Fibroblast of pulmonary artery (primary cell): ENCODE data around the gene TMEM121B.

Experiments
- DNase-seq: peaks from one replicate; pipeline ENCODE4 v3.0.0-alpha.2; 2010; ENCODE audit warnings: low read depth
- H3K4me3 ChIP-seq: replicated peaks from 2 replicates; pipeline ENCODE4 v1.5.1; 2011; ENCODE audit warnings: low read depth, mild to moderate bottlenecking, control low read depth, low read length, moderate library complexity
- CTCF ChIP-seq: IDR thresholded peaks from 2 replicates; pipeline ENCODE4 v1.5.1; 2011; ENCODE audit warnings: mild to moderate bottlenecking, control low read depth, low read length, inconsistent platforms; ENCODE audit errors: missing control alignments

Gene TMEM121B

GRCh38 chr22:17085277-17086181 is 35.6 kb downstream of the TMEM121B start:
- no peak for TF ChIP-seq CTCF
- H3K4me3 ChIP-seq = peak overlapping the region; percentile 81
- no peak for DNase-seq

- peak within 1 kb of the TSS; percentile 81 for H3K4me3 ChIP-seq
- TF ChIP-seq CTCF = no peak
- peak; percentile 85 for DNase-seq
These were observed 36.4 kb downstream of the TMEM121B start, which contains the start of gene IL17RA for GRCh38 chr22:17084554-17085276. IL17RA (plus strand) TSS chr22:17085000; CDS start chr22:17085092, 92 bp downstream.

GRCh38 chr22:17083811-17084441 is 37.2 kb downstream of the TMEM121B start:
- no peak for DNase-seq
- TF ChIP-seq CTCF = no peak
- H3K4me3 ChIP-seq = peak overlapping the region; percentile 81

GRCh38 chr22:17083255-17083654 is 37.9 kb downstream of the TMEM121B start:
- TF ChIP-seq CTCF = no peak
- DNase-seq = no peak
- no peak overlapping the region for H3K4me3 ChIP-seq

GRCh38 chr22:17079572-17079971 is 41.6 kb downstream of the TMEM121B start:
- no peak for DNase-seq
- H3K4me3 ChIP-seq = no peak overlapping the region
- no peak for TF ChIP-seq CTCF

GRCh38 chr22:17077255-17077654 is 43.9 kb downstream of the TMEM121B start:
- no peak for DNase-seq
- TF ChIP-seq CTCF = no peak
- H3K4me3 ChIP-seq = no peak overlapping the region
